Progenitor cell of endocrine pancreas (in vitro differentiated cells): Measurements from ENCODE around the gene CMIP. TPM values are rescaled to one million over a fixed set of nuclear protein-coding genes. Genes with fewer than 3 reads are reported as not detected.
A peak's percentile ranks its signal among the peaks of the same experiment; 100 is the strongest.

Experiments
- DNase-seq: peaks from one replicate; pipeline ENCODE4 v3.0.0; 2021; ENCODE audit warnings: low spot score; ENCODE audit not compliant: unreplicated experiment
- H3K27ac Mint-ChIP-seq: 2 replicates; pipeline ENCODE4 v1.8.0; 2021; ENCODE audit warnings: mild to moderate bottlenecking, moderate library complexity, mixed read lengths
- H3K27me3 Mint-ChIP-seq: 2 replicates; pipeline ENCODE4 v1.8.0; 2021; ENCODE audit warnings: mixed read lengths
- H3K36me3 Mint-ChIP-seq: 2 replicates; pipeline ENCODE4 v1.8.0; 2022; ENCODE audit warnings: mixed read lengths; ENCODE audit not compliant: insufficient read depth
- H3K4me1 Mint-ChIP-seq: 2 replicates; pipeline ENCODE4 v1.8.0; 2021; ENCODE audit warnings: low read depth, mixed read lengths
- H3K4me3 Mint-ChIP-seq: 2 replicates; pipeline ENCODE4 v1.8.0; 2021; ENCODE audit warnings: low read depth, mild to moderate bottlenecking, moderate library complexity, mixed read lengths
- H3K9me3 Mint-ChIP-seq: 2 replicates; pipeline ENCODE4 v1.8.0; 2021; ENCODE audit warnings: low read depth, mixed read lengths
- CTCF ChIP-seq: fragments of 200-600 bp; sonication (generic); IDR thresholded peaks from one replicate; pipeline ENCODE4 v1.5.0; 2021; ENCODE audit warnings: antibody characterized with exemption, mild to moderate bottlenecking; ENCODE audit not compliant: unreplicated experiment
- total RNA-seq: library from RNA; stranded (reverse); gene quantifications from 2 replicates; pipeline ENCODE4 v1.2.1, GENCODE V29; 2021

CMIP gene
- total RNA-seq, 1 donor from 2014 or later: 62.7 TPM

- H3K9me3 Mint-ChIP-seq: no peaks in the 10 kb centered on the region
- H3K4me3 Mint-ChIP-seq: no peak overlapping the region
- TF ChIP-seq CTCF: no peak
- H3K4me1 Mint-ChIP-seq: peaks cover 7% of the 10 kb centered on the region
- H3K27ac Mint-ChIP-seq: peak overlapping the region; percentile 59
- H3K27me3 Mint-ChIP-seq: no peaks in the 10 kb centered on the region
- H3K36me3 Mint-ChIP-seq: peaks cover 5% of the 10 kb centered on the region
- DNase-seq: no peak
These were observed 162.4 kb downstream of the CMIP start for GRCh38 chr16:81607006-81607405.

DNA sequence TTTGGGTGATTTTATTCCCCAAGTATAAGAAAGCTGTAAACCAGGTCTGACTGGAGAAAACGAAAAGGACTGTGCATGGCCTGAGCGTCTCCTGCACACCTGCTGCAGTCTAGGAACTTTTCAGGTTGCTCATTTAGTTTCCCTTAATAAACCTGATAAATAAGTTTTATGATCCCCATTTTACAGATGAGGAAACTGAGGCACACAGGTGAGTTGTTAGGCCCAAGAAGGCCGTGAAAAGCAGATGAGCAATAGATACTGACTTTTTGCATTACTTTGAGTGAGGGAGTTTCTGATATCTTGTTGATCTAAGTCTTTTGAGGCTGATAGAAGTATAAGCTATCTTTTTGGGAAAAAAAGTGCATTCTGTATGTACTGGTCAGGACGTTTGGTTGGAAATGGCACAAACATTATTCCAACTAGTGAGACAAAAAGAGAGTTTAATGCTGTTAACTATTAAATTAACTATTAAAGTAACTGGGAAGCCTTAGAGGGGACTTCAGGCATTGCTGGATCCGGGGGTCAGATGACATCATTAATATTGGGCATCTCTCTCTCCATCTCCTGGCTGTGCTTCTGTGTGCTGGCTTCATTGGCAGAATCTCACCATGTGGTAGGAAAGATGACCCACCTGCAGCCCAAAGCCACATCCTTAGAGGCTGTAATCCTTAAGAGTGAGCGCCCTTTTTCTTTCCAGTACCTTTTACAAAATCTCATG is 163.4 kb downstream of the CMIP start:
- H3K4me3 Mint-ChIP-seq: no peak overlapping the region
- no peaks in the 10 kb centered on the region for H3K27me3 Mint-ChIP-seq
- no peak for DNase-seq
- peaks cover 5% of the 10 kb centered on the region for H3K36me3 Mint-ChIP-seq
- H3K27ac Mint-ChIP-seq: no peak overlapping the region
- H3K4me1 Mint-ChIP-seq: peaks cover 7% of the 10 kb centered on the region
- no peak for TF ChIP-seq CTCF
- H3K9me3 Mint-ChIP-seq: no peaks in the 10 kb centered on the region

DNA sequence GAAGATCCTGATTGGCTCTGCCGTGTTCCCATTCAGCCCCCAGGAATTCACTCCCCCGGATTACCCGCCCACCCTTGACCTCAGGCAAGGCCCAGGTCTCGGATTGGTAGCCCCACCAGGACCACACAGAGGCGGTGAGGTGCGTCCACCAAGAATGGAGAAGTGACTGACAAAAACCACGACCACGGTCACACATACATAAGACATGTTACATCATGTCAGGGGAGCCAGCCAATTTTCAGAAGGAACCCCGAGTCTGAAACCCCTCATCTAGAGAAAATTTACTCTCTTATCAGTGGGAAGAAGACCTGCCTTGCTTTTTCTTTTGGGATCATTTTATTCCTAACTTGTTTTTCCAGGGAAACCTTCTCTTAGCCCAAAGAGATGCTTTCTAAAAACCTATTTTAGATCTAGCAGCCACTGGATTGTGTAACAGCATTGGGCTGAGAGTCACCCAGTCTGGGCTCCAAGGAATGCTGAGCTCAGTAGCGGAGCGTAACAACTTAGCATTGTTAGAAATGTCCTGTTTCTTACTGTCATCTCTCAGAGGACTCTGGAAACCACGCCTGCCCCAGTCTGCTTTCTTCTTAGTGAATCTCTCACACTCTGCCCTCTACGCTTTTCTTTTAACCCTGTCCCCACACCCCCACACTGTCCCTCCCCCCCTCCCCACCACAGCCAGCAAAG is 164.1 kb downstream of the CMIP start:
- Mint-ChIP-seq H3K27me3 (no peaks in the 10 kb centered on the region), H3K4me3 (no peak overlapping the region), H3K27ac (no peak overlapping the region), H3K9me3 (no peaks in the 10 kb centered on the region), H3K36me3 (peaks cover 5% of the 10 kb centered on the region), H3K4me1 (peaks cover 7% of the 10 kb centered on the region)
- DNase-seq: no peak
- no peak for TF ChIP-seq CTCF

DNA sequence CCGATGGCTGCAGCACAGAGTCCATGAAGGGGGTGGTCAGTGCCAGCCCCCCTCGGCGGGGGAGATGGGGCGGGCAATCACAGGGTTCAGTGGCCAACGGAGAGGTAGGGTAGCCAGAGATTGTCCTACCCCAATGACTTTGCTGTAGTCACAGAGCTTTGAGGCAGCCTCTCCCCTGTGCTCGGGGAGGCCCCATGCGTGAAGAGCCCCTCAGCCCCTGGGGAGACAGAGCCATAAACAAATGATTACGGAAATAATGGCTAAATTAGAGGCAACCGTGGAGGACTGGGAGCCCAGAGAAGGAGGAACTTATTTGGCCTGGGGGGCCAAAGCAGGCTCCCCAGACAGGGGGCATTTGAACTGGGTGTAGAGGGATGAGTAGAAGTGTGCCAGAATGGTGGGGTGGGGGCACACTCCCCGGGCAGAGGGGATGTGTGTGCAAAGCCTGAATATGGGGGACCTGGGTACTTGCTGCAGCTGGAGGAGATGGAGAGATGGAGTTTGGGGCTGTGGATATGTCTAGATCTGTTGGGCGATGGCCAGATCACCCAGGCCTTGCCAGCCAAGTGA is 164.8 kb downstream of the CMIP start:
- H3K4me3 Mint-ChIP-seq: no peak overlapping the region
- no peak for DNase-seq
- TF ChIP-seq CTCF: no peak
- H3K4me1 Mint-ChIP-seq: peaks cover 7% of the 10 kb centered on the region
- peak overlapping the region; percentile 86 for H3K27ac Mint-ChIP-seq
- no peaks in the 10 kb centered on the region for H3K9me3 Mint-ChIP-seq
- H3K27me3 Mint-ChIP-seq: no peaks in the 10 kb centered on the region
- H3K36me3 Mint-ChIP-seq: peaks cover 5% of the 10 kb centered on the region

- TF ChIP-seq CTCF: no peak
- Mint-ChIP-seq H3K4me1 (peaks cover 3% of the 10 kb centered on the region), H3K27ac (no peak overlapping the region), H3K9me3 (no peaks in the 10 kb centered on the region), H3K27me3 (no peaks in the 10 kb centered on the region), H3K4me3 (no peak overlapping the region), H3K36me3 (peaks cover 5% of the 10 kb centered on the region)
- DNase-seq: no peak
These were observed 165.7 kb downstream of the CMIP start for GRCh38 chr16:81610144-81610842.
